22Rv1 (cell line): Measurements from ENCODE around the gene SERGEF.

Experiments
- ZFX ChIP-seq: fragments of 450-650 bp; IDR thresholded peaks from 2 replicates; pipeline ENCODE4 v1.6.1; 2017; ENCODE audit warnings: antibody characterized with exemption, borderline replicate concordance
- TF ChIP-seq, protein P1 (sequence below): fragments of 450-650 bp; IDR thresholded peaks from 2 replicates; pipeline ENCODE4 v1.5.1; 2017; ENCODE audit warnings: mild to moderate bottlenecking

DNA sequence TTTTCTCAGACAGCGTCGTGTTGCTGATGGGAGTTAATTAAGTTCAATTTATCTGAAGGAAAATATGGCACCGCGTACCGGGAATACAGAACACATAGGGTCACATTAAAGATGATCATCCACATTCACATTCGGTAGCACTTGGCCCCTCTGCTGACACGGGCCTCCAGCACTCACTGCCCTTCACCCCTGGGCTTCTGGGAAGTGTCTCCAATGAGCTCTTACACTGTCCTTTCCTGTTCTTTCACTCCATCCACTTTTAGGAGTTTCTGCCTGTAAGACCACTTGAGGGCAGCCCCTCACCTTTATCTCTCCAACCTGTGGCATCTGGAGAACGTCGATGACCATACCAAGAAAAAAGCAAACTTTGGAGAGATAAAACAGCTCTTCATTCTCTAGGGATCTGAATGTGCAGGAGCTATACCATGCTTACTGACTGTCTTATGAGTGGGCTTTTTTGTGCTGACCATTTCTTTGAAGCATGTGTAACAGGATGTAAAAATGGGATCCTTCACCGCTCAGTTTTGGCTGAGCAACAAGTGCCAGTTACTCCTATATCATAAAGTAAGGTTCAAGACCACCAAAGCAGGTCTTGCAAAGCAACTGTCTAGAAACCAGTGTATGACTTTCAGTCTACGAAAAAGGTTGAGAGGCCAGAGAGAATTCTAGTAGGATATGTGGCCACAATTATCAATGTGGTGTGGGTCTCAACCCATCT, 1.1 kb upstream of the SERGEF start:
- TF ChIP-seq, protein P1, sequence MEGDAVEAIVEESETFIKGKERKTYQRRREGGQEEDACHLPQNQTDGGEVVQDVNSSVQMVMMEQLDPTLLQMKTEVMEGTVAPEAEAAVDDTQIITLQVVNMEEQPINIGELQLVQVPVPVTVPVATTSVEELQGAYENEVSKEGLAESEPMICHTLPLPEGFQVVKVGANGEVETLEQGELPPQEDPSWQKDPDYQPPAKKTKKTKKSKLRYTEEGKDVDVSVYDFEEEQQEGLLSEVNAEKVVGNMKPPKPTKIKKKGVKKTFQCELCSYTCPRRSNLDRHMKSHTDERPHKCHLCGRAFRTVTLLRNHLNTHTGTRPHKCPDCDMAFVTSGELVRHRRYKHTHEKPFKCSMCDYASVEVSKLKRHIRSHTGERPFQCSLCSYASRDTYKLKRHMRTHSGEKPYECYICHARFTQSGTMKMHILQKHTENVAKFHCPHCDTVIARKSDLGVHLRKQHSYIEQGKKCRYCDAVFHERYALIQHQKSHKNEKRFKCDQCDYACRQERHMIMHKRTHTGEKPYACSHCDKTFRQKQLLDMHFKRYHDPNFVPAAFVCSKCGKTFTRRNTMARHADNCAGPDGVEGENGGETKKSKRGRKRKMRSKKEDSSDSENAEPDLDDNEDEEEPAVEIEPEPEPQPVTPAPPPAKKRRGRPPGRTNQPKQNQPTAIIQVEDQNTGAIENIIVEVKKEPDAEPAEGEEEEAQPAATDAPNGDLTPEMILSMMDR, result no peak
- no peak for TF ChIP-seq ZFX
